ENCODE data around the gene DLEU7.

DNA sequence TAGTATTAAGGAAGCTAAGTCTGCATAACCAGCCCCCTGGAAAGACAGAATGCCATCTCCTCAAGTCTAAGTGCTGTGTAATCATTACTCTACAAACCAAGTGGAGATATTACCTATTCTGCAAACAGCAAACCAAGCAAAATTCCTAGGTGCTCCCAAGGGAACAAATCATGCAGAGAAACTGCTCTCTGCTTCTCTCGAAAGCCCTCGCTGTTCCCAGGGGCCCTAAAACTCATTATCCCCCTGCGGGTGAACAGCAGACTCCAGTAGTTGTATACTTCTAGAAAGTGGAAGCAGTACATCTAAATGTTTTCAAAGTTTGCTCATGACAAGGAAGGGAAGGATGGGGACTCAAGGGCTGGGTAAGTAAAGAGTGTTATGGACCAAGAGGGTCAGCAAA, 3.2 kb downstream of the DLEU7 start:
- TF ChIP-seq POLR2AphosphoS5 (IDR thresholded peaks at IDR 0.05; ENCODE audit: low read depth, low read length) (no peak), POLR2A (IDR thresholded peaks at IDR 0.05; ENCODE audit: low read depth, low read length) (no peak), TAF1 (IDR thresholded peaks at IDR 0.05; ENCODE audit: low read depth, low read length) (no peak)
